Activated naive CD4-positive, alpha-beta T cell treated with anti-CD3 and anti-CD28 coated beads, Interleukin-2, amount 50 U/mL, for 24 hours (primary cell): ENCODE data around the gene MEIS1.

Experiments
- H3K27ac Mint-ChIP-seq: one replicate; pipeline ENCODE4 v1.8.0; 2021; ENCODE audit warnings: mild to moderate bottlenecking, mixed read lengths
- H3K27me3 Mint-ChIP-seq: one replicate; pipeline ENCODE4 v1.8.0; 2021; ENCODE audit warnings: mixed read lengths
- H3K36me3 Mint-ChIP-seq: one replicate; pipeline ENCODE4 v1.8.0; 2021; ENCODE audit warnings: mixed read lengths
- H3K4me1 Mint-ChIP-seq: one replicate; pipeline ENCODE4 v1.8.0; 2021; ENCODE audit warnings: mixed read lengths
- H3K4me3 Mint-ChIP-seq: one replicate; pipeline ENCODE4 v1.8.0; 2021; ENCODE audit warnings: mild to moderate bottlenecking, mixed read lengths
- H3K9me3 Mint-ChIP-seq: one replicate; pipeline ENCODE4 v1.8.0; 2021; ENCODE audit warnings: mixed read lengths

Gene MEIS1

GRCh38 chr2:66577321-66578053 is 142.6 kb downstream of the MEIS1 start:
- no peaks in the 10 kb centered on the region for H3K9me3 Mint-ChIP-seq
- no peak overlapping the region for H3K27ac Mint-ChIP-seq
- peaks cover 40% of the 10 kb centered on the region for H3K27me3 Mint-ChIP-seq
- H3K4me1 Mint-ChIP-seq: peaks cover 14% of the 10 kb centered on the region
- H3K4me3 Mint-ChIP-seq: peak overlapping the region; percentile 15
- H3K36me3 Mint-ChIP-seq: no peaks in the 10 kb centered on the region

- no peaks in the 10 kb centered on the region for H3K36me3 Mint-ChIP-seq
- H3K9me3 Mint-ChIP-seq: no peaks in the 10 kb centered on the region
- no peak overlapping the region for H3K4me3 Mint-ChIP-seq
- peaks cover 40% of the 10 kb centered on the region for H3K27me3 Mint-ChIP-seq
- H3K4me1 Mint-ChIP-seq: peaks cover 14% of the 10 kb centered on the region
- H3K27ac Mint-ChIP-seq: no peak overlapping the region
Observed at GRCh38 chr2:66578054-66578686, 143.2 kb downstream of the MEIS1 start.

DNA sequence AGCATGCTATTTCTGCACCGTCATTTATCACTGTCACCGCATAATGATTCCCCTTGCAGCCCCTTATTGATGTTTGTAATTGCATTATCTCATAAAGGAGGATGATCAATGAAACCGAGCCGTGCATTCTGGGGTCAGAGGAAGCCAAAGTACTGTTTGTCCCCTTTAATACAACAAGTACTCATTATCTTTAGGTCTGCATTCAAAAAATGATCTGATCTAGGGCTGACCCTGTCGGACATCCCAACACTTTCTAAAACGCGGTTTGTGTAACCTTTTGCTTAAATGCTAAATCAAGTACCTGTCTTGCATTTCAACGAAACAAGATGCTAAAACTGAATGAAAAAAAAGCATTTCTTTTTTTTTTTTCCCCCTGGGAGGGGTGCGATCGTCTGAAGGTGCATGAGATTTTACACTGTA is 143.8 kb downstream of the MEIS1 start:
- Mint-ChIP-seq H3K4me3 (no peak overlapping the region), H3K36me3 (no peaks in the 10 kb centered on the region), H3K27ac (no peak overlapping the region), H3K4me1 (peaks cover 14% of the 10 kb centered on the region), H3K9me3 (no peaks in the 10 kb centered on the region), H3K27me3 (peaks cover 38% of the 10 kb centered on the region)

DNA sequence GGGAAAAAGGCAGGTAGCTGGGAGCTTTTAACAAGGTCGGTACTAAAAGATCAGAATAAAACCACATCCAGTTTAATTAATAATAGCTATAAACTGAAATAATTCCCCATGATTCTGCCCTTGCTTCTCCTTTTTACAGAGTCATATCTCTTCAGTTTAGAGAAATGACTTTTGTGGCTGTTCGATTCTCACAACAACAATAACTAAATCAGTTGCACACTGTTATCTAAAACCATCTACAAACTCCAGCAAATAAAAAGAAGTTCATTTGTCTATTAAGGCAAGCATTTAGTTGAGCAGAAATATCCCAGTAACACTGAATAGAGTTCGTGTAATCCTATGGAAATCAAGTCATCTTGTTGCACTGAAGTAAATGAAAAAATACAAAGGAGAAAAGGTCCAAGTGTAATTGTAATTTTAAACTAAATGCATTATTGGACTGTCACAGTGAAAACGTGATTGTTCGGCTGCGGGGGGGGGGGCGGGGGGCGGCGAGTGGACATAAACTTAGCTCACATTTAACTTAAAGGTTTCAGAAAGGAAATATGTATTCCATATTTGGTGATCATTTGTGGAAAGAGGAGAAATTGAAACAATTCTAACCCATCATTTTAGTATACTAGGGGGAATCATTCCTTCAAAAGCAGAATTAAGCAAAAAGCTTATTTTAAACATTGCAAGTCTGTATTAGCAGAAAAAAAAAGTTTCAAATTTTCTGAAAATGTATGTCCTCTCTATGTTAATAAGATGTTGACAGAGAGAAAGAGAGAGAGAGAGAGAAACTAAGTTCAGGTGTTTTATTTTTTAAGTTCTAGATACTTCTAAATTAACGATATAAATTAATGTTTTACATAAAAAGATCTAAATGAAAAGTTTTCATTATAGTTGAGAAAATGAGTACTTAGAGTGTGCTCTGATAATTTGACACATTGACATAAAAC is 144.5 kb downstream of the MEIS1 start:
- H3K36me3 Mint-ChIP-seq: no peaks in the 10 kb centered on the region
- H3K27ac Mint-ChIP-seq: no peak overlapping the region
- H3K4me3 Mint-ChIP-seq: no peak overlapping the region
- peaks cover 14% of the 10 kb centered on the region for H3K4me1 Mint-ChIP-seq
- no peaks in the 10 kb centered on the region for H3K9me3 Mint-ChIP-seq
- H3K27me3 Mint-ChIP-seq: peaks cover 41% of the 10 kb centered on the region

DNA sequence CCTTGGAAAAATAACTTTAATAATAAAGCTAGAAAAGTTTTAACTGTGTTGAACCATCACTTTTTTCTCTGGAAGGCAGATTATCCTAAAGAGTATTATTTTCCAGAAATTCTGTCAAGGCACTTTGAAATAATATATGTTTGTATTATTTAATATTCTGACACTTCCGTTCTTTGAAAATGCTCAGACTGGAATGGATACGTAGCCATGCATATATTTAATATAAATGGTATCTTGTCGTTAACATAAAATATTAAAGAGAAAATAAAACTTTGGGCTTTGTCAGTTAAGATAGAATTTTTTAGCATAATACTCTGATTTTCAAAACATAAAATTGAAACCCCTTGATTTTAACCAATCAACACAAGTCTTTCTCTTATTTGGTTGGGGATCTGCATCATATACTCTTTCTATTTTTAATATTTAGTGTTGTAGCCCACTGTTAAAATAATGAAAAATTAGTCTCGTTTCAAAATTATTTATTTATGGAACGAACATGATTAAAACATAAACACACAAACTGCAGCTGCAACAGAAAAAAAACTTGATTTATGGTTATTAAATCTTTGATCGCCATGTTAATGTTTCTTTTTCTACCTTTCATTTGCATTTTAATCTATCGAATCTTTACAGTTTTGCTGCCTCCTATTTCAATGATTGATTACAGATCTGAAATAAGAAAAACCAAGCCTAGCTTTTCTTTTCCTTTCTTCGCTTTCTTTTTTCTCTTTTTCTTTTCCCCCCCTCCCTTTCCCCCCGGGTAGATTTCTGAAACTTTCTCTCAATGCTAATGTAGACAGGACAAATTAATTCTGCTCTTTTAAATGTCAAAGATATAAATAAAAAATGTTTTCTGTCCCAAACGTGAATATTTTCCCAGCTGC is 145.5 kb downstream of the MEIS1 start:
- Mint-ChIP-seq H3K27me3 (peaks cover 36% of the 10 kb centered on the region), H3K27ac (no peak overlapping the region), H3K4me1 (peaks cover 9% of the 10 kb centered on the region), H3K9me3 (no peaks in the 10 kb centered on the region), H3K4me3 (no peak overlapping the region), H3K36me3 (no peaks in the 10 kb centered on the region)

GRCh38 chr2:66581339-66582103 is 146.6 kb downstream of the MEIS1 start:
- no peak overlapping the region for H3K4me3 Mint-ChIP-seq
- no peaks in the 10 kb centered on the region for H3K36me3 Mint-ChIP-seq
- peaks cover 34% of the 10 kb centered on the region for H3K27me3 Mint-ChIP-seq
- H3K9me3 Mint-ChIP-seq: no peaks in the 10 kb centered on the region
- no peak overlapping the region for H3K27ac Mint-ChIP-seq
- peaks cover 7% of the 10 kb centered on the region for H3K4me1 Mint-ChIP-seq

- H3K4me3 Mint-ChIP-seq: no peak overlapping the region
- peaks cover 7% of the 10 kb centered on the region for H3K4me1 Mint-ChIP-seq
- H3K36me3 Mint-ChIP-seq: no peaks in the 10 kb centered on the region
- no peaks in the 10 kb centered on the region for H3K9me3 Mint-ChIP-seq
- H3K27ac Mint-ChIP-seq: no peak overlapping the region
- peaks cover 28% of the 10 kb centered on the region for H3K27me3 Mint-ChIP-seq
Observed at GRCh38 chr2:66582104-66582986, 147.4 kb downstream of the MEIS1 start.

DNA sequence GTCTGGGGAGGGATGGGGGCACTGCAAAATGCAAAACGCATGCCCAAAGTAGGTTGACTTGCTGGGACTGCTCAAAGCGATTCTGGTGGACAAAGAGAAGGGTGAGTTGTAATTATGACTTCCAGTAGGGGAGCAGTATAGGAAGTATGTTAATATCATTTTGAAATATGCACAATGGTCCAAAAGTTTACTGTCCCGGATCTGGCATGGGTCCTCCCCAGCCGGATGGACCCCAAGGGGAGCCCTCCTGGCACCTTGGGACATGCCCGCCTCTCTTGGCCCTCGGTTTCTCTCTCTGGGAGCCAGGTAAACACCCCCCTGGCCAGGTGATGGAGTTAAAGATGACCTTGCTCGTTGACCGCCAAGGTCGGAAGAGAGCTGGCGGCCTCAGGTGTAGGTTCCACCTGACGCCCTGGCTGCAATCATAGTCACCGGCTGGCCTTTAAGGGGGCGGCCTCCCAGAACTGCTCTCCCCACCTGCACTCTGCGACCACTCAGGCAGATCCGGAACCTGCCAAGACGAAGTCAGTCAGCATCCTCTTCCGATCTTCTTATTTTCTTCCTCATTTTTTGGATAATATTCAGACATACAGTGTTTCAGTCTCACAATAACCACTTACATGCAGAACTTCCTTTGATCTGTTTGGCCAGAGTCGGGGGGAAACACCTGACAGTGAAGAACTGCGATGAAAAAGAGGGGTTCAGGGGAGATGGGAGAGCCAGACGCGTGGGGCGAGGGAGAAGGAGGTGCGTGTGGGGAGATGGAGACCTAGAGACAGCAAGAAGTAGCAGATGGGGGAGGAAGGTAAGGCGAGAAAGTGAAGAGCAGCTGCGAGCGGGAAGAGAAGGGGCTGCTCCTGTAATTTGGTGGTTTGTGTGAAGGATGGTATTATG is 148.3 kb downstream of the MEIS1 start:
- H3K4me1 Mint-ChIP-seq: peaks cover 7% of the 10 kb centered on the region
- H3K27me3 Mint-ChIP-seq: peaks cover 25% of the 10 kb centered on the region
- no peaks in the 10 kb centered on the region for H3K9me3 Mint-ChIP-seq
- no peaks in the 10 kb centered on the region for H3K36me3 Mint-ChIP-seq
- no peak overlapping the region for H3K4me3 Mint-ChIP-seq
- no peak overlapping the region for H3K27ac Mint-ChIP-seq

DNA sequence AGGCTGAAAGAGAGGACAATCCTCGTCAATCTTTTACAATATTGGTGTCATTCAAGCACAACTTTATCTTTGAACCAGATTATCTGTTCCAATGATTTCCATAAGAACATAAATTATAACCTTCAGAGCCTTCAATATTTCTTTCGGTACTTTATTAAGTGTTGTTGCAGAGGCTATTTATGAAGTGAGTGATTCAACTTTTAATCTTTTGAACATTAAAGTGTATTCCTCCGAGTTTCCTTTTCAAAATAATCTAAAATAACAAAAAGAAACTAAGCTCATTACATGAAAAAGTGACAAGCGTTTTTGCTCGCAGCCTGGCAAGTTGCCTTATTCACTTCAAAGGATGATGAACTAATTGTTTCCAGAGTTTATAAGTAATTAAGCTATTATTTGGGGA is 149.0 kb downstream of the MEIS1 start:
- Mint-ChIP-seq H3K27ac (no peak overlapping the region), H3K4me1 (peaks cover 7% of the 10 kb centered on the region), H3K36me3 (no peaks in the 10 kb centered on the region), H3K27me3 (peaks cover 21% of the 10 kb centered on the region), H3K9me3 (no peaks in the 10 kb centered on the region), H3K4me3 (no peak overlapping the region)

DNA sequence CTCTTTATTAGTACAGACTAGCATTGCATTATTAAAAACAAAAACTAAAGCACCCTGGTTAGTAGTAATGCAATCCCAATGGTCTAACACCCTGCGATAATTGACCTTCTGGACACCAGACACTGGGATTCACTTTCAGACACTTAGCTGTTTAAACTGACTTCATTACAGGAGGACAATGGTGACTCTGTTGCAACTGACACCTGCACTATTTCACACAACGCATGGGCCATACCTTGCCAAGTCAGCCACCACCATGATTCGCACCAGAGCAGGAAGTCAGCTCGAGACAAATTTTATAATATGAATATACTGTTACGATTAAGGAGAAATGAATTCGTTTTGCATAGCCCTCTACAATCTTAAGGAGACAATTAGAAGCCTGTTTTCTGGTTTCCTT is 150.7 kb downstream of the MEIS1 start:
- Mint-ChIP-seq H3K4me1 (peaks cover 3% of the 10 kb centered on the region), H3K9me3 (no peaks in the 10 kb centered on the region), H3K27me3 (peaks cover 12% of the 10 kb centered on the region), H3K4me3 (no peak overlapping the region), H3K27ac (no peak overlapping the region), H3K36me3 (no peaks in the 10 kb centered on the region)

DNA sequence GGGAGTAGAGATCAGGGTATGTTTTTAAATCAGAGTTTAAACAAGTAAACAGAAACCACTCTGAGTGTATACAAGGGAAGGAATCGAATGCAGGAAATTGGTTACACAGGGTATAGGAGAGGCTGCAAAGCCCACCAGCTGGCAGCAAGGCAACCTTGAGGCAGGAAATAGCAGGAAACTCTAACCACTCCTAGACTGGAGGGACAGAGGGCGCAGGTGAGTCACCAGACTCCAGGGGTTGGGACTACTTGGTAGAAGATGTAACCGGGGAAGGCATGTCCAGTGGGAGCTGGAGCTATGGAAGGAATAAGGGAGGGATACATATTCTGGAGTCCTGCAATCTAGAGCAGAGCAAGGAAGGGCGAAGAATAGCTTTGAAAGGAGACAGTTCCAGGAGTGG is 152.3 kb downstream of the MEIS1 start:
- Mint-ChIP-seq H3K4me1 (no peaks in the 10 kb centered on the region), H3K4me3 (no peak overlapping the region), H3K36me3 (no peaks in the 10 kb centered on the region), H3K9me3 (no peaks in the 10 kb centered on the region), H3K27me3 (peaks cover 6% of the 10 kb centered on the region), H3K27ac (no peak overlapping the region)

DNA sequence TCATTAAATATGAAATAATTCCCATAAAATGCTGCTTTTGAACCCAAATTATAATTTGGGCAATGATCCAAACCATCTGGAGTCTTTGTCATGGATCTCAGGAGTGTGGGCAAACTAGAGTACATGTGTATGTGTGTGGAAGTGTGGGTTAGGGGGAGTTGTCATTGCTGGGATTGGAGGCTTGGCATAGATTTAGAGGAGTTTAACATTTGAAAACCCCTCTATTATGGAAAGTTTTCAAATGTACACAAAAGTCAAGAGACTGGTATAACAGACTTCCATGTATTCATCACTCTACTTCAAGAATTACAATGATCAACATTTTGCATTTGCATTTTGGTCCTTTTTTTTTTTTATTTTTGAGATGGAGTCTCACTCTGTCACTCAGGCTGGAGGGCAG is 159.1 kb downstream of the MEIS1 start:
- no peak overlapping the region for H3K27ac Mint-ChIP-seq
- peaks cover 3% of the 10 kb centered on the region for H3K27me3 Mint-ChIP-seq
- H3K4me3 Mint-ChIP-seq: no peak overlapping the region
- H3K36me3 Mint-ChIP-seq: no peaks in the 10 kb centered on the region
- H3K9me3 Mint-ChIP-seq: no peaks in the 10 kb centered on the region
- H3K4me1 Mint-ChIP-seq: no peaks in the 10 kb centered on the region

DNA sequence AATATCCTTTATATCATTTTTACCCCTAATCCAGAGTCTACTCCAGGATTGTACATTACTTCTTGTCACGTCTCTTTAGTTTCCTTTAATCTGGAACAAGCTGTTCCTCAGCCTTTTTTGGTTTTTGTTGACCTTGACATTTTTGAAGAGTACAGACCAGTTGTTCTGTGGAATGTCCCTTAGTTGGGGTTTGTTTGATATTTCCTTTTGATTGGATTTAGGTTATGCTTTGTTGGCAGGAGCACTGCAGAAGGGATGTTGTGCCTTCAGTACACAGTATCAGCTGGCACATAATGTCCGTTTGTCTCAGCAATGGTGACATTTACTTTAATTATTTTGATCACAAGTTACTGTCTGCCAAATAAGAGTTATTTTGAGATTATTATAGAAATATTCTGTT is 160.6 kb downstream of the MEIS1 start:
- Mint-ChIP-seq H3K27ac (no peak overlapping the region), H3K4me3 (no peak overlapping the region), H3K4me1 (no peaks in the 10 kb centered on the region), H3K27me3 (peaks cover 4% of the 10 kb centered on the region), H3K9me3 (peaks cover 7% of the 10 kb centered on the region), H3K36me3 (no peaks in the 10 kb centered on the region)
